Adrenal gland (tissue), 5 donors: ENCODE data around the gene CEP135.

ENCODE experiments used
- POLR2A ChIP-seq, 2 donors: fragments of 450-650 bp; IDR thresholded peaks; one replicate each; pipeline ENCODE4 v1.6.1; 2017; ENCODE audit warnings: antibody characterized with exemption in 2 of 2, mild to moderate bottlenecking in 2 of 2, moderate library complexity in 1 of 2
- TF ChIP-seq, protein P1 (sequence below), 6 experiments: fragments of 450-650 bp in 4 of 6; fragments of 200-600 bp in 2 of 6; sonication (generic) in 1 of 6; IDR thresholded peaks; 1 replicate in 5 of 6; 2 replicates in 1 of 6; pipeline versions ENCODE4 v1.5.1 to v1.8.0; 2016 to 2021; ENCODE audit warnings: antibody characterized with exemption in 6 of 6, mild to moderate bottlenecking in 2 of 6, moderate library complexity in 1 of 6
- donor health status: DM: no; HTN: no; CAD: no.

DNA sequence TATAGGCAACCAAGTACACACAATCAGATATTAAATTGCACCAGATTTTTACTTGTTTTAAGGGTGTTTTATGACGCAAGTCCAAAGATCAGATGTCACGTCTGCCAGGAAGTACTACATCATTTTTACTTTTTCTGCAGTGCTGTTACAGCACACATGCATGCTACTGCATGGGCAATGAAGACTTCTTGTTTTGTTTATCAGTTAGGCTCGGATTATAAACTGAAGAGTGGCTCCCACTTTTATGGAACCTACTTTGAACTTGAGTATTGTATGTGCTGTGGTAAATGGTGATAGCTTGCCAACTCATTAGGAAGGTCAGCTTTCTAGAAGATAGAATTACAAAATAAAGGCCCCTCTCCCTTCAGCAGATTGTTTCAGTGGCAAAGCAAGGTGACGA is 131.6 kb downstream of the CEP135 start:
- TF ChIP-seq, protein P1, sequence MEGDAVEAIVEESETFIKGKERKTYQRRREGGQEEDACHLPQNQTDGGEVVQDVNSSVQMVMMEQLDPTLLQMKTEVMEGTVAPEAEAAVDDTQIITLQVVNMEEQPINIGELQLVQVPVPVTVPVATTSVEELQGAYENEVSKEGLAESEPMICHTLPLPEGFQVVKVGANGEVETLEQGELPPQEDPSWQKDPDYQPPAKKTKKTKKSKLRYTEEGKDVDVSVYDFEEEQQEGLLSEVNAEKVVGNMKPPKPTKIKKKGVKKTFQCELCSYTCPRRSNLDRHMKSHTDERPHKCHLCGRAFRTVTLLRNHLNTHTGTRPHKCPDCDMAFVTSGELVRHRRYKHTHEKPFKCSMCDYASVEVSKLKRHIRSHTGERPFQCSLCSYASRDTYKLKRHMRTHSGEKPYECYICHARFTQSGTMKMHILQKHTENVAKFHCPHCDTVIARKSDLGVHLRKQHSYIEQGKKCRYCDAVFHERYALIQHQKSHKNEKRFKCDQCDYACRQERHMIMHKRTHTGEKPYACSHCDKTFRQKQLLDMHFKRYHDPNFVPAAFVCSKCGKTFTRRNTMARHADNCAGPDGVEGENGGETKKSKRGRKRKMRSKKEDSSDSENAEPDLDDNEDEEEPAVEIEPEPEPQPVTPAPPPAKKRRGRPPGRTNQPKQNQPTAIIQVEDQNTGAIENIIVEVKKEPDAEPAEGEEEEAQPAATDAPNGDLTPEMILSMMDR (IDR thresholded peaks at IDR 0.05) = no peak
- no peak for TF ChIP-seq POLR2A (IDR thresholded peaks at IDR 0.05)
